Fibroblast of the conjunctiva (primary cell): ENCODE data around the gene DDX51.

Experiments
- DNase-seq: peaks from one replicate; pipeline ENCODE4 v3.0.0-alpha.2; 2010; ENCODE audit warnings: low read depth

DDX51 gene

DNA sequence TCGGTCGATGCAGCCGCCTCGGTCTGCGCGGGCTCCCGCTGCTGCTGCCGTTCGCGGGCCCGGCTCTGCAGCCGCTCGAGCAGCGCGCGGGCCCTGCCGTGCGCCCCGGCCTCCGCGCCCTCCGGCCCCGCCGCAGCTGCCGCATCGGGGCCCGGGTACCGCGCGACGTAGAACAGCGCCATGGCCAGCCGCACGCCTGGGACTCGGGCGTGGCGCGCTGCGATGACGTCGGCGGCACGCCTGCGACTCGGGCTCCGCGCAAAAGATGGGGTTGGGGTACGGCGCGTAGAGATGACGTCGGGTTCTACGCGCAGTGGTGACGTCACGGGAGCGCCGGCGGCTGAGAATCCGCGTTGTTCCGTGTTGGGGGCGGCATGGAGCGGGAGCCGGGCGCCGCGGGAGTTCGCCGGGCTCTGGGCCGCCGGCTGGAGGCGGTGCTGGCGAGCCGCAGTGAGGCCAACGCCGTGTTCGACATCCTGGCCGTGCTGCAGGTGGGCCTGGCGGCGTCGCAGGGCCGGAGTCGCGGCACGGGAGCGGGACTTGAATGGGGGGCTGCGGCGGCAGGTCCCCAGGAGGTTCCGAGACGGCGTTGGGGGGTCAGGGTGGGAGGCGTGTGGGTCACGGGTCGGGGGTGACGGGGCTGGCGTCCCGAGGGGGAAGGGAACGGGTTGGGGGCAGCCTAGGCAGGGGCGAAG is at the start of gene DDX51, which contains the start of gene NOC4L:
TSS of gene DDX51 (minus strand) at position 205 of the 695 bp plus-strand sequence. CDS start at position 182, 23 bp downstream.
TSS of gene NOC4L (plus strand) at position 343 of the 695 bp plus-strand sequence. CDS start at position 375, 32 bp downstream.
- DNase-seq: peak; percentile 83

DNA sequence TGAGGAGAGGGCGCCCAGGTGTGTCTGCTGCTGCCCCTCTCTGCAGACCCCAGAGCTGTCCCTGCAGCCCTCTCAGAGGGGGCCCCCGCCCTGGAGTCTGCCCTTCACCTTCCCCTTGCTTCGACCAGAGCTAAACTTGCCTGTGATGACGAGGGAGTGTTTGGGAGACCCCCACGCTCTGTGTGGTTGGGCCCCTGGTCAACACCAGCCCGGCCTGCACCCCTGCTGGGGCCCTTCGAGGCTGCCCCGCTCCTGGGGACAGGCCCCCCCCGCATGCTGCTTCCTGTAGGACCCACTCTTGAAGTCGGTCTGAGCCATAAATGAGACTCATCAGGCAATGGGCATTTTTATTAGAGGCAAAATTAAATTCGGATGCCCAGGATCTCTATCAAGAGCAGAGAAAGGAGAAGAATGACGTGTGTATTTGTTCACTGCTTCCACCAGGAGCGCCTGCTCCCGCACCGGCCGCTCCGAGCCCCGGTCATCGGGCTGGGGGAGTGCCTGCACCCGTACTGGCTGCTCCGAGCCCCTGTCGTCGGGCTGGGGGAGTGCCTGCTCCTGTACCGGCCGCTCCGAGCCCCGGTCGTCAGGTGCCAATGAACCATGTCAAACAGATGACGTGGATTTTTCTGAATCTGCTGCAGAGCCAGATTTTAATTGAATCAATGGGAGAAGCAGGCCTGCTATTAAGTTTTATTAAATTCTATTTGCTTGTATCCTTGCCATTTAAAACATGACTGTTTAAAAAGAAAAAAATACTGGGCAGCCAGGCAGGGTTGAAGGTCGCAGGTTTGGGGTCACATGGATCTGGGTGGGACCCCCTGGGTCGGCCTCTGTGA is 47.8 kb upstream of the DDX51 start:
- no peak for DNase-seq

GRCh38 chr12:132190834-132191500 is 46.8 kb upstream of the DDX51 start:
- no peak for DNase-seq

DNA sequence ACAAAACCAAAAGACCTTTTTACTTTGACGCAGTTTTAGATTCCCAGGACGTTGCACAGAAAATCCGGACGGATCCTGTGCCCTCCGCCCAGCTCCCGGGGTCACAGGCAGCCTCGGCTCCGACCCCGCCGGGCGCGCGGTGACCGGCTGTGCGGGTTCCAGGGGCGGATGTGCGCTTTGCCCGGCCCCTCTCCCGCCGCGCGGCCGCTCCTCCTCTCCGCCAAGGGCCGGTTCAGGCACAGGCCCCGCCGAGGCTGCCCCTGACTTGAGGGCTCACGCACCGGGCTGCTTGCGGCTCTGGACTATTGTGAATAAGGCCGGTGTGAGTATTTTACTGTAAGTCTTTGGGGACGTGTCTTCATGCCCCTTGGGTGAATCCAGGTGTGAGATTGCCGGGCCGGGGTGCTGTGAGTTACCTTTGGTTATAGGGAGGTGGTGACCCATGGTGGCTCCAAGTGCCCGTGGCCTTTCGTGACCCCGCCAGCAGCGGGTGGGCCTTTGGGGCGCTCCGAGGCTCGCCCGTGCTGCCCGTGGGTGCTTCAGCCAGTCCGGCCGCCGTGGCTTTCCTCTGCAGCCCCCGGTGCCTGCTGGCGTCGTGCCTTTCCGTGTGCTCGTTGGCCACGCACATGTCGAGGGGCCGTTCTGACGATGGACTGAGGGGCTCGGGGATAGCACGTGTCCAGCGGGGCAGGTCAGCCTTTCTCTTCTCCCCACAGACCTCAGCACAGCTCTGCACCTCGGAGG is 46.1 kb upstream of the DDX51 start:
- DNase-seq: no peak

DNA sequence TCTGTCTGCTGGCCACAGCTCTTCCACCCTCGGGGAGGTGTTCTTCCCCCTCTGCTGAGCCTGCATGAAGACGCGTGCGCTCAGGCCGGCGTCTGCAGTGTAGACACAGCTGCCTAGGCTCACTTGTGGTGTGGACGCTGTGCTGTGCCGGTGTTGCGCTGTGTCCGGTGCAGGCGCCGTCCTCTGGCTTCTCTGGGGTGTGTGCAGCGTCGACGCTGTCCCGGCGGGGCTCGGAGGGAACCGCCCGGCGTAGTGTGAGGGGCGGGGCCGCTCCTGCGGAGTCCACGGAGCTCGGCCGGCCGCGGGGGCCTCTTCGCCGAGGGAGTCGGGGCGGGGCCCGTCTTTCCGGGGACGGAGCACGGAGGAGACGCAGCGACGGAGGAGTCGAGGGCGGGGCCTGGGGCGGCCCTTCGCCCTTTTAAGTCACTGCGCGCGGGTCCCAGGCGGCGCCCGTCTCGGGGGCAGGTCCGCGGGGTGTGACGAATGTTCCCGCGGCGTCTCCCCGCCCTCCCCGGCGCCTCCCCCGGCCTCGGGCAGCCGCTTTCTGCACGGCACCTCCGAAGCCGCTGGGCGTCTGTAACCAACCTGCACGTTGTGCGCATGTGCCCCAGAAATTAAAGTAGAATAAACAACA is 45.4 kb upstream of the DDX51 start:
- peak; percentile 72 for DNase-seq

- no peak for DNase-seq
Measured at GRCh38 chr12:132188916-132189325, 44.8 kb upstream of the DDX51 start.

DNA sequence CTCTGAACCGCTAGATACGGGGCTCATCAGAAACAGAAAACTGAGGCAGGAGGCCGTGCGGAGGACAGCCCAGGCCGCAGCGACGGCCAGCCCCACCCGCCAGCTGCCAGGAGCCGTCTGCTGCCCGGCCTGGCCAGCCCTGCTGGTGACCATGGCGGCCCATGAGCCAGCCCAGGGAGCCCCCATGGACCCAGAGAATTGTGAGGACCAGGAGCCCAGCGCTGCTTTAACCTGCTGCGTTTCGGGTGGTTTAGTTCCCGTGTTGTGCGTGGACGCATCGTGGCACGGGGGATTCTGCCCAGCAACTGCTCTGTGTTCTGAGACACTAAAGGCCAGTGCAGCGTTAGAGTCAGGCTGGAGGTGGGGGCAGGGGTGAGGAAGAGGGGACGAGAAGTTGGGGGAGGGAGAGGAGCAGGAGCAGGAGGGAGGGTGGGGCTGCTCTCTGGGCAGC is 44.4 kb upstream of the DDX51 start:
- no peak for DNase-seq

GRCh38 chr12:132187646-132188450 is 43.7 kb upstream of the DDX51 start:
- DNase-seq: no peak

DNA sequence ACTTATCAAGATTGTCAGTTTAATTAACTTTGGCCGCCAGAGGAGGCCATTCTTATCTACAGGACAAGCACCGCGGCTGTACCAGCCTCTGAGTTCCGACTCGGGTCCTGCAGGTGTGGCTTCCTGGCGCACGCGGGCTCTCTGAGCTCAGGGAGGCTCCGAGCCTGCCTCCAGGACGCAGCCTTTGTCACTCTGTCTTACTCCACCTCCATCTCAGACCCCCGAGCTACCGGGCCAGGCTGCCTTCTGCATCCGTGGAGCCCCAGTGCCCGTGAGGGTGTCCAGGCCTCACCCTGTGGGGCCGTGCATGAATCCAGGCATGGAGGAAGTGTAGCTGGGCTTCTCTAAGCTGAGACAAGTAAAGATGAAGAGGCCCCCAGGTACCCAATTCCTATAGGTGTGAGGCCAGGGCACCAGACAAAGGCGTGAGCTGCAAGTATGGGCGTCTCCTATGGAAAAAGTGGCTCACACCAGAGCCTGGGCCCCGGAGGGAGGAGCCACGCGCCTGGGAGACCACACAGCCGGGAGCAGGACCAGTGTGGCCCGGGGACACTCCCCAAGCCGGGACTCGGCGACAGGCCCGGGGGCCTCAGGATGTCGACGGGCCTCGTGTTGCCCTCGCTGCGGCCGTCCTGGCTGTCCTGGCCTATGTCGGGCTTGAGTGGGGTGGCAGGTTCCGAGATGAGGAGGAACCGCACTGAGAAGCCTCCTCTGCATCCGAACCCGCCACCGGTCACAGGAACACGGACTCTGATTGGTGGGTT is 42.9 kb upstream of the DDX51 start:
- DNase-seq: no peak

DNA sequence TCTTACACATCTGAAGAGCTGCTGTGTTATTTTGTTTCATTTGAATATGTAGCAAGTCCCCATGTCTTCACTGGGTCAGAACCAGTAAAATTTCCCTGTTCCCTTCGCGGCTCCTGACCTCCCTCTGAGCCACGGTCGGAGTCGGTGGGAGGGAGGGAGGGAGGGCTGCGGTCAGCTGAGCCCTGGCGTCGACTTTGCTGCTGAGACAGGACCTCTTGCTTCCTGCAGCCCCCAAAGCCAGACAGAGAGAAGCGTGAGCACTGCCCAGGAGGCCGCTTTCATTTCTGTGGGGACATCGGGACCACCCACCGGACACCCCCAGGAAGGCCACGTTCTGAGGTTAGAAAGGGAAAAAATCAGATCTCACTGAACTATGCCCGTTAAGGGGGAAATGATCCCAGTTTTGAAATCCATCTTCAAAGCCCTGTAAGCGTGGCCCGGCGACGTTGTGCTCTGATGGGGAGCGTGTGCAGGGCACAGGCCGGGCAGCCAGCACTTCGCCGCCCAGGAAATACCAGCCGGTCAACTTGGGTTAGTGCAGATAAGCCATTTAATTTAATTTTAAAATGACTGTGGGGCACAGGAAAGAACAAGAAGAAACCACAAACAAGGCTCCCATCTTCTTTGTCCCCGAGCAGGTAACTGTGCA is 42.2 kb upstream of the DDX51 start:
- DNase-seq: no peak

DNA sequence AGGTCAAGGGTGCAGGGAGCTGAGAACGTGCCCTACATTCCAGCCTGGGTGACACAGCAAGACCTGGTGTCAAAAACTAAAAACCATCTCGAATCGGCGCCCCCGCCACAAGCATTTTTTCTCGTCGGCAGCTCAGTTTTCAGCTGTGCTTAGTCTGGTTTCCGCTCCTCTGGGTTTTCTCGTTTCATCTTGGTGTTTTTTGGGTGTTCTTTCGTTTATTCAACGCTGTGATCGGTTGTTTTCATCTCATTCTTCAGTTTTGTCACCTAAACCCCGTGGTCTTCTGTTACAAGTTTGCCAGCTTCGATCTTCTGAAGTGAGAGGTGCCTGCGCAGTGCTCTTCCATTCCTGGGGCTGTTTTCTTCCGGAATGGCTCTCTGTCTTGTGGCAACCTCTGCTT is 41.6 kb upstream of the DDX51 start:
- no peak for DNase-seq

- no peak for DNase-seq
Measured at GRCh38 chr12:132182711-132183365, 38.7 kb upstream of the DDX51 start.

GRCh38 chr12:132182206-132182710 is 38.1 kb upstream of the DDX51 start:
- DNase-seq: no peak

GRCh38 chr12:132181570-132182200 is 37.6 kb upstream of the DDX51 start:
- DNase-seq: no peak

GRCh38 chr12:132180648-132181546 is 36.8 kb upstream of the DDX51 start:
- DNase-seq: no peak

DNA sequence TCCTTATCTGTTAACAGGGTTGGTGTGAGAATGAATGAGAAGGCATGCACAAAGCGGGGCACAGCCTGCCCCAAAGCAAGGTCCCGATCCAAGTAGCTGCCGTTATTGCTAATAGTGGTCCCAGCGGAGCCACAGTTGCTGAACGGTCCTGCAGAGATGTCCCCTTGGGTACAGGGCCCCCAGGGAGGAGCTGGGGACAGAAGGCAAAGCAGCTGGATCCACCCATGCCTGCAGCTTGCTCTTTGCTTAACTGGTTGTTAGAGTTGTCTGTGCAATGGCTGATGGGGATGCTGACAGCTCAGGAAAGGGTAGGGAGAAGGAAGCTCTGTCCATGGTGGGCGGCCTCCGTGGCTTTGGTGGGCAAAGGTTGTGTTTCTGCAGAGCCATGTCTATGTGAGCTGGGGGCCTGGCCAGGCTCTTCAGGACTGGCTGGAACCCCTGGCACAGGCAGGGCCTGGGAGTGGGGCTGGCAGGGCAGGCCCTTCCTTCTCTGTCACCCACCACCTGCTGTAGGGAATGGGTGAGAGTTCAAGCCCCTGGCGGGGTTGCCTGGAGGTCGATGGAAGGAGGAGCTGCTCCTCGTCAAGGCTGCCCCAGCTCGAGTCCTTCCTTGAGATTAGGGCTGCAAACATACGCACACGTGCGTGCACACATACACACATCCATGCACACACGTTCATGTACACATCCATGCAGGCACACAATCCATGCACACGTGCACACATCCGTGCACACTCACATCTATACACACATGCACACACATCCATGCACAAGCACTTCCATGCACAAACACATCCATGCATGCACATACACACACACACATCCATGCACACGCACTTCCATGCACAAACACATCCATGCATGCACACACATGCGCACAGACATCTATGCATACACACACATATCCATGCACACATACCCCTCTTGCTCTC is 35.6 kb upstream of the DDX51 start:
- no peak for DNase-seq
